Nephron progenitor cell (in vitro differentiated cells): Measurements from ENCODE around the gene ZNF543.
"Not testable (repeated sequence)": the region's sequence is repeated elsewhere in the genome, so short reads cannot be mapped to it uniquely, and the experiment has no call there.

Experiments
- DNase-seq: peaks from one replicate; pipeline ENCODE4 v3.0.0; 2021
- H3K27ac Mint-ChIP-seq: 2 replicates; pipeline ENCODE4 v1.8.0; 2021; ENCODE audit warnings: mild to moderate bottlenecking, moderate library complexity, mixed read lengths
- H3K27me3 Mint-ChIP-seq: 2 replicates; pipeline ENCODE4 v1.8.0; 2021; ENCODE audit warnings: mild to moderate bottlenecking, low read depth, mixed read lengths; ENCODE audit not compliant: poor library complexity
- H3K36me3 Mint-ChIP-seq: 2 replicates; pipeline ENCODE4 v1.8.0; 2021; ENCODE audit warnings: low read depth, mixed read lengths
- H3K4me1 Mint-ChIP-seq: 2 replicates; pipeline ENCODE4 v1.8.0; 2021; ENCODE audit warnings: mixed read lengths
- H3K4me3 Mint-ChIP-seq: 2 replicates; pipeline ENCODE4 v1.8.0; 2021; ENCODE audit warnings: mild to moderate bottlenecking, moderate library complexity, mixed read lengths
- H3K9me3 Mint-ChIP-seq: 2 replicates; pipeline ENCODE4 v1.8.0; 2021; ENCODE audit warnings: mild to moderate bottlenecking, moderate library complexity, mixed read lengths
- TF ChIP-seq, protein P1 (sequence below): fragments of 200-600 bp; sonication (generic); IDR thresholded peaks from 2 replicates; pipeline ENCODE4 v1.5.0; 2021; ENCODE audit warnings: antibody characterized with exemption

Gene ZNF543

DNA sequence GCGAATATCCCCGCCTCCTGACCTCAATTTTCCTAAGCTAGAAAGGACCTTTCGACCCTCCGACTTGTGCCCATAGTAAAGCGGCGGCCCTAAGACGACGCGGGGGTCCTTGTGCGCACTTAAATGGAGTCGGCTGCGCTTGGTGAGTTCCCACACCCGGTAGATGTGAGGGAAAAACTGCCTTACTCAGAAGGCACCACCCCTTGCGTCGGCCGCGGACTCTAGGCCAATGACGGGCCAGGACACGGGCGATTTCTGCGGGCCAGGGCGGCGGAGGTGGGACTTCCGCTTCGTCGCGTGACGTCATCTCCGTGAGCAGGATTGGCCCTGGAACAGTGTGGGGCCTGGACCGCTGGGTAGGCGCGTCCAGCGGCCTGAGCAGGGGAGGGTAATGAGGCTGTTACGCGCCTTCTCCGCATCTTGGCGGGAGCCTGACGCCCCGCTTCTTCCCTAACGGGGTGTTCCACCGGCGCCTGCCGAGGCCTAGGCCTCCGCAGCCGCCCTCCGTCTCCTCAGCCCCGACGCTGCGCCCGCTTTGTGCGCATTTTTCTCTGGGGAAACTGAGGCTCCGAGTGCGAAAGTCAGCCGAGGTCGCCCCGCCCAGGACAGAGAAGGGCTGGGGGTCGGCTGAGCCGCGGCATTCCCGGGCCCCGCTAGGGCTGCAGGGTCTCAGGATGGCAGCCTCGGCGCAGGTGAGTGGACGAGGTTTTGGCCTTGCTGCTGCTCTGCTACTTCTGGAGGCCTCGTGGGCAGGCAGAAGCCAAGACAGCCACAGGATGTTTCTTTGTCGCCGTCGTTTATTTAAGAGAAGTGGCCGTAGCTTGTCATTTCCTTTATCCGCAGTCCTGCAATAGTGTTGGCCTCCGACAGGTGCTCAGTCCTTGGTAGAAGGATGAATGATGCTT, at the start of gene ZNF543:
ZNF543 (plus strand) TSS at position 293 of the 905 bp plus-strand sequence; CDS start at position 675, 382 bp downstream.
- Mint-ChIP-seq H3K36me3 (peaks cover 26% of the 10 kb centered on the region), H3K4me3 (peak within 1 kb of the TSS; percentile 93), H3K4me1 (peaks cover 33% of the 10 kb centered on the region), H3K27me3 (peaks cover 27% of the 10 kb centered on the region), H3K9me3 (no peaks in the 10 kb centered on the region), H3K27ac (peak within 1 kb of the TSS; percentile 97)
- DNase-seq: peak; percentile 95
- TF ChIP-seq, protein P1, sequence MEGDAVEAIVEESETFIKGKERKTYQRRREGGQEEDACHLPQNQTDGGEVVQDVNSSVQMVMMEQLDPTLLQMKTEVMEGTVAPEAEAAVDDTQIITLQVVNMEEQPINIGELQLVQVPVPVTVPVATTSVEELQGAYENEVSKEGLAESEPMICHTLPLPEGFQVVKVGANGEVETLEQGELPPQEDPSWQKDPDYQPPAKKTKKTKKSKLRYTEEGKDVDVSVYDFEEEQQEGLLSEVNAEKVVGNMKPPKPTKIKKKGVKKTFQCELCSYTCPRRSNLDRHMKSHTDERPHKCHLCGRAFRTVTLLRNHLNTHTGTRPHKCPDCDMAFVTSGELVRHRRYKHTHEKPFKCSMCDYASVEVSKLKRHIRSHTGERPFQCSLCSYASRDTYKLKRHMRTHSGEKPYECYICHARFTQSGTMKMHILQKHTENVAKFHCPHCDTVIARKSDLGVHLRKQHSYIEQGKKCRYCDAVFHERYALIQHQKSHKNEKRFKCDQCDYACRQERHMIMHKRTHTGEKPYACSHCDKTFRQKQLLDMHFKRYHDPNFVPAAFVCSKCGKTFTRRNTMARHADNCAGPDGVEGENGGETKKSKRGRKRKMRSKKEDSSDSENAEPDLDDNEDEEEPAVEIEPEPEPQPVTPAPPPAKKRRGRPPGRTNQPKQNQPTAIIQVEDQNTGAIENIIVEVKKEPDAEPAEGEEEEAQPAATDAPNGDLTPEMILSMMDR: no peak

DNA sequence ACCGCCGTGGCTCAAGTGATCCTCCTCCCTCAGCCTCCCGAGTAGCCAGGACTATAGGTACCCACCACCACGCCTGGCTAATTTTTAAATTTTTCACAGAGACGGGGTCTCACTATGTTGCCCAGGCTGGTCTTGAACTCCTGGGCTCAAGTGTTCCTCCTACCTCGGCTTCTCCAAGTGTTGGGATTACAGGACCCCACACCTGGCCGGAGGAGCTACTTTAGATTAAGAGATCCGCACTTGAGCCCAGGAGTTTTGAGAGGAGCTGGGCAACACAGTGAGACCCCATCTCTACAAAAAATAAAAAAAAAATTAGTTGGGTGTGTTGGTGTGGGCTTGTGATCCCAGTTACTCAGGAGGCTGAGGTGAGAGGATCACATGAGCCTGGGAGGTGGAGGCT, 49.0 kb upstream of the ZNF543 start:
- H3K36me3 Mint-ChIP-seq: peaks cover 15% of the 10 kb centered on the region
- H3K4me1 Mint-ChIP-seq: peaks cover 2% of the 10 kb centered on the region
- no peak for DNase-seq
- H3K4me3 Mint-ChIP-seq: no peak overlapping the region
- TF ChIP-seq, protein P1: no peak
- H3K27me3 Mint-ChIP-seq: peaks cover 4% of the 10 kb centered on the region
- H3K27ac Mint-ChIP-seq: no peak overlapping the region
- H3K9me3 Mint-ChIP-seq: no peaks in the 10 kb centered on the region

DNA sequence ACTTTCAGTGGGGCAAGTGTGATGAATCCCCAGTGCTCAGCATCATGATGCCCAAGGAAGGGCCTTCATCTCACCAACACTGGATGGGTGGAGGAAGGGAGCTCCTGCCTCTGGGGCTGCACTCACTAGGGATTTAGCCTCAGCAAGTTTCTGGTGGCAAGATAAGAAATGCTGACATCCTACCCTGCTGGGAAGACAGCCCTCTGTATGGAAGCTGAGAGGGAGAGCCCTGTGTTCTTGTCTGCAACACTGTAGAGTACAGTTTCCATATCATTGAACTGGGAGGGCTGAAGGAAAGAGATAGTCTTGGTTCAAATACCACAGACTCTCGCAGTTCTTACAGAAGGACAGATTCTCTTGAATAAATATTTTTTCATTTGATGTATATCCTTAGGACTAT, 47.3 kb upstream of the ZNF543 start:
- Mint-ChIP-seq H3K27me3 (peaks cover 4% of the 10 kb centered on the region), H3K4me3 (no peak overlapping the region), H3K9me3 (no peaks in the 10 kb centered on the region), H3K36me3 (peaks cover 9% of the 10 kb centered on the region), H3K27ac (no peak overlapping the region), H3K4me1 (no peaks in the 10 kb centered on the region)
- TF ChIP-seq, protein P1: no peak
- DNase-seq: no peak

DNA sequence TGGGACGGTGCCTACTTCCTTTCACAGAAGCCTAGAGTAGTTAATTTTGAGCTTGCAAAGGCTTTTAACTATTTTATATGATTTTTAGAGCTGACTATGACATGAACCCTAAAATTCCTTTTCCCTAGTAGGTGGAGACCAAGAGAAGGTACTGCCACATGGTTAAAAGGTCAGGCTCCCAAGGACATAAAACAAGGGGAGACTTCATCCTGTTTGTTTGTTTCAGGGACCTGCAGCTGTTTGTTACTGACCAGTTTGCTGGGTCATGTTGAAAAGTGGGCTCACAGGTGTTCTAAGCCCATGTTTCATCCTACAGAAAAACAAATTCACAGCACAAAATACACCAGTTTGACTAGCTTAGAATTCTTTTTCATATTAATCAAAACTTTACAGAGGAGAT, 43.8 kb upstream of the ZNF543 start:
- Mint-ChIP-seq H3K36me3 (peaks cover 5% of the 10 kb centered on the region), H3K27ac (no peak overlapping the region), H3K4me3 (no peak overlapping the region), H3K4me1 (peaks cover 7% of the 10 kb centered on the region), H3K27me3 (peaks cover 4% of the 10 kb centered on the region), H3K9me3 (no peaks in the 10 kb centered on the region)
- TF ChIP-seq, protein P1: no peak
- DNase-seq: no peak

DNA sequence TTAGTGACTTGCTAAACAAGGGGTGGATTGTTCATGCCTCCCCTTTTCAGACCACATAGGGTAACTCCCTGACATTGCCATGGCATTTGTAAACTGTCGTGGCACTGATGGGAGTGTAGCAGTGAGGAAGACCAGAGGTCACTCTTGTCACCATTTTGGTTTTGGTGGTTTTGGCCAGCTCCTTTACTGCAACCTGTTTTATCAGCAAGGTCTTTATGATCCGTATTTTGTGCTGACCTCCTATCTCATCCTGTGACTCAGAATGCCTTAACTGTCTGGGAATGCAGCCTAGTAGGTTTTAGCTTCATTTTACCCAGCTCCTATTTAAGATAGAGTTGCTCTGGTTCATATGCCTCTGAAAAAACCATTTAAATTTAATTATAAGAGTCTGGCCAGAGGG, 41.8 kb upstream of the ZNF543 start:
- not testable (repeated sequence) for DNase-seq, H3K36me3 Mint-ChIP-seq, H3K27ac Mint-ChIP-seq, H3K9me3 Mint-ChIP-seq, H3K27me3 Mint-ChIP-seq, H3K4me3 Mint-ChIP-seq
- H3K4me1 Mint-ChIP-seq: peaks cover 23% of the 10 kb centered on the region

DNA sequence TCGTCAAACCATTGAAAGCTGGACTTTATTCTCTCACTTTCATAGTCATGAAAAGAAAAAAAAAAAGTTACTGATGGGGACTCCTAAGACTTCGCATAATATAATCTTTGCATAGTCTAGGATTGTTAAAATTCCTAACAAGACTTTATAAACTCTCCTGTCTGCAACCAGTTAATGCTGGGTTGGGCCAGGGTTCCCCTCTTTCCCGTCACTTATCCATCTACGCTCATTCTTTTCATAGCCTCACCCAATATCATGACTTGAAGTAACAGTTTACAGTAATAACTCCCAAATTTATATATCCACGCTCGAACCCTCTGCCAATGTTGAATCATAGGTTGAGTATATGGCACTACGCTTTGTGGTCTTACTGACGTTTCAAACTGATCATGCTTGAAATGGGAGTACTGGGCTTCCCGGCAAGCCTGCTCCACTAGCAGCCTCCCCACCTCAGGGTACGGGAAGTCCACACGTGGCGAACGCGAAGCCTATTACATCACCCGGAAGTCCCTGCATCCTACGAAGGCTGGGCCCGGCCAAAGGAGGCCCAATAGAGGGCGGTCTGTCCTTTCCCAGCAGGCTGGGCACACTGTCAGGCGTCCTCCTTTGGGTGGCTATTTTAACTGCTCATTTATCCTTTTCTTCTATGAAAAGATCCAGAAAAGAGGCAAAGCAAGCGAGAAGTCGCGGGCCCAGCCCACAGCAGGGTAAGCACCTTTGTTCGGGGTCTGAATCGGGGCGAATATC, 40.7 kb upstream of the ZNF543 start:
- Mint-ChIP-seq H3K9me3 (no peaks in the 10 kb centered on the region), H3K4me1 (peaks cover 23% of the 10 kb centered on the region), H3K36me3 (peaks cover 9% of the 10 kb centered on the region), H3K4me3 (no peak overlapping the region), H3K27ac (no peak overlapping the region), H3K27me3 (no peaks in the 10 kb centered on the region)
- TF ChIP-seq, protein P1: no peak
- DNase-seq: peak; percentile 74
